IPS-NIHi7 (cell line): Measurements from ENCODE around the gene F2R.
"Not testable (repeated sequence)": the region's sequence is repeated elsewhere in the genome, so short reads cannot be mapped to it uniquely, and the experiment has no call there.

Experiments used
- DNase-seq: peaks from one replicate; pipeline ENCODE4 v3.0.0; 2012; ENCODE audit warnings: mixed read lengths; ENCODE audit errors: extremely low spot score

F2R gene

DNA sequence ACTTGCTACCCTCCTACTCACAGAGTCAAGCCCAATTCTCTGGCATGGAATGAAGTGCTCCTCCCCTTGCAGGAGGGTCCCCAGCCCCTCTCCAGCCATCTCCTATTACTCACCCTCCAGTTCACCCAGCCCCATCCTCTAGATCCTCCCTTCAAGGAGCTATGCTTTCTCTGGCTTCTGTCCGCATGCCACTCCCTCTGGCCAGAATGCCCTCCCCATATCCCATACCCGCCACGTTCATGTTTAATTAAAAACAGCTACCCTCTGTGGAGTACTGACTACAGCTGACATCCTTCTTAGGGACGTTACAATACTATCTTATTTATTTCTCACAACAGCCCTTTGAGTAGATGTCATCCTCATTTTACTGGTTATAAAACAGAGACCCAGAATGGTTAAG is 3.0 kb downstream of the F2R start:
- DNase-seq: no peak

GRCh38 chr5:76720988-76721569 is 5.2 kb downstream of the F2R start:
- DNase-seq: no peak

DNA sequence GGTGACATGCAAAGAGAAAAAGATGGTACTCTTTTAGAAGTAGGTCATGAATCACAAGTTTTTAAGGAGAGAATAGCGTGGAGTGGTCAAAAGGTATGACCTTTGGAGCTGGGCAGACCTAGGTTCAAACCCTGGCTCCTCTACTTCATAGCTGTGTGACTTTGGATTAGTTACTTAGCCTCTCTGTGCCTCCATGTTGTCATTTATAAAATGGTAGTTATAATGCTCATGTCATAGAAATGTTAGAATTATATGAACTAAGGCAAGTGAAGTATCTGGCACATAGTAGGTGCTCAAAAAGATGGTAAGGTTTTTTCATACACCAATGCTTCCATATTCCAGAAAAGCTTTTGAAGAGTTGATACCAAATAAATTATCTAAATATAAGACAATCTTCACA is 7.3 kb downstream of the F2R start:
- no peak for DNase-seq

DNA sequence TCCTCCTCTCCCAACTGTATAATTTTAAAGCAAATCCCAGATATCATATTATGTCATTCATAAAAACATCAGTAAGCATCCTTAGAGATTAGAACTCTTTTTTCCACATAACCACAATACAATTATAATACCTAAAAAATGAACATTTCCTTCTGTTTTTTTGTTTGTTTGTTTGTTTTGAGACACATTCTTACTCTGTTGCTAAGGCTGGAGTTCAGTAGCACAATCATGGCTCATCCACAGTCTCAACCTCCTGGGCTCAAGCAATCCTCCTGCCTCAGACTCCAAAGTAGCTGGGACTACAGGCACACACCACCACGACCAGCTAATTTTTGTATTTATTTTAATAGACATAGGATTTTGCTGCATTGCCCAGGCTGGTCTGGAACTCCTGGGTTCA is 8.0 kb downstream of the F2R start:
- DNase-seq: no peak

DNA sequence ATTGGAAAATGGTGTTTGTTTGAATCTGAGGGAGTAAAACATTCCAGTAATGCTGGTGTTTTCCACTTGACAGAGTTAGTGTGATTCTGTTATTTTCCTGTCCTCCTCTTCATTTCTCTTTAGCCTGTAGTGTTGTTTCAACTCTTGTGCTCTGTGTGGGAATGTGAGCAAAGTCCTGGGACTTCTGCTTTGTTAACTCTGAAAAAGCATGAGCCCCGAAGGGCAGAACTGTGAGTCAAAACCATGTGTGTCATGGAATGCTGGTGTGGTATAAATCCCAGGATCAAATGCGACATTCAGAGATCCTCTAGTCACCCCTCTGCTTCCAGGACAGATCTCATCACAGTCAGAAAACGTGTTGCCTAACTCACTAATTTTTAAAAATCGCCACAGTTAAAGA is 8.9 kb downstream of the F2R start:
- no peak for DNase-seq

GRCh38 chr5:76728965-76729364 is 13.0 kb downstream of the F2R start:
- no peak for DNase-seq

DNA sequence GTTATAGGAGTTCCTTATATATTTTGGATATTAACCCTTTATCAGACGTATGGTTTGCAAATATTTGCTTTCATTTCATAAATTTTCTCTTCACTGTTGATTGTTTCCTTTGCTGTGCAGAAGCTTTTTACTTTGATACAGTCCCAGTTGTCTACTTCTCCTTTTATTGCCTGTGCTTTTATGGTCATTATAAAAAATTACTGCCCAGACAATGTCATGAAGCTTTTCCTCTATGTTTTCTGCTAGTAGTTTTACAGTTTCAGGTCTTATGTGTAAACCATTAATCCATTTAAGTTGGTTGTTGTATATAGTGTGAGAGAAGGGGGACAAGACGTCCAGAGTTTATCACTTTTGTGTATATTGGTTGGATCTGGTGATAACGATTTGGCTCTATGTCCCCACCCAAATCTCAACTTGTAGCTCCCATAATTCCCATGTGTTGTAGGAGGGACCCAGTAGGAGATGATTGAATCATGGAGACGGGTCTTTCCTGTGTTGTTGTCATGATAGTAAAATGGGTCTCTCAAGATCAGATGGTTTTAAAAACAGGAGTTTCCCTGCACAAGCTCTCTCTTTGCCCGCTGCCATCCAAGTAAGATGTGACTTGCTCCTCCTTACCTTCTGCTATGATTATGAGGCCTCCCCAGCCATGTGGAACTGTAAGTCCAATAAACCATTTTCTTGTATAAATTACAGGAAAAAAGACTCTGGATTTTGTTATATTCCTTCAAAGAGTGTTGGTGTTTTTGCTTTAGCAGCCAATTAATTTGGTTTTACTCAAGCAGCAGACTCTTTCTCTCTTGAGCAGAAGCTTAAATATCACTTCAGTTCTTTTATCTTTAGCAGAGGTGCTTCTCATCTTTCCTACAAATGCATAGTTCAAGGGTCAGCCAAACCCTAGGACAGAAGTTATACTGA is 13.7 kb downstream of the F2R start:
- DNase-seq: no peak

DNA sequence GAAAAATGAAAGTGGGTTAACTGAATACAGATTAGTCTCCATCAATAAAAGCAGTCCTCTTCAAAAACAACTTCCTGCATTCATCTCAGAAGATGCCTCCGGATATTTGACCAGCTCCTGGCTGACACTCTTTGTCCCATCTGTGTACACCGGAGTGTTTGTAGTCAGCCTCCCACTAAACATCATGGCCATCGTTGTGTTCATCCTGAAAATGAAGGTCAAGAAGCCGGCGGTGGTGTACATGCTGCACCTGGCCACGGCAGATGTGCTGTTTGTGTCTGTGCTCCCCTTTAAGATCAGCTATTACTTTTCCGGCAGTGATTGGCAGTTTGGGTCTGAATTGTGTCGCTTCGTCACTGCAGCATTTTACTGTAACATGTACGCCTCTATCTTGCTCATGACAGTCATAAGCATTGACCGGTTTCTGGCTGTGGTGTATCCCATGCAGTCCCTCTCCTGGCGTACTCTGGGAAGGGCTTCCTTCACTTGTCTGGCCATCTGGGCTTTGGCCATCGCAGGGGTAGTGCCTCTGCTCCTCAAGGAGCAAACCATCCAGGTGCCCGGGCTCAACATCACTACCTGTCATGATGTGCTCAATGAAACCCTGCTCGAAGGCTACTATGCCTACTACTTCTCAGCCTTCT is 16.6 kb downstream of the F2R start:
- DNase-seq: no peak

DNA sequence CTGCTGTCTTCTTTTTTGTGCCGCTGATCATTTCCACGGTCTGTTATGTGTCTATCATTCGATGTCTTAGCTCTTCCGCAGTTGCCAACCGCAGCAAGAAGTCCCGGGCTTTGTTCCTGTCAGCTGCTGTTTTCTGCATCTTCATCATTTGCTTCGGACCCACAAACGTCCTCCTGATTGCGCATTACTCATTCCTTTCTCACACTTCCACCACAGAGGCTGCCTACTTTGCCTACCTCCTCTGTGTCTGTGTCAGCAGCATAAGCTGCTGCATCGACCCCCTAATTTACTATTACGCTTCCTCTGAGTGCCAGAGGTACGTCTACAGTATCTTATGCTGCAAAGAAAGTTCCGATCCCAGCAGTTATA is 17.1 kb downstream of the F2R start:
- no peak for DNase-seq

- DNase-seq: no peak
These were observed 20.0 kb downstream of the F2R start for GRCh38 chr5:76735762-76736545.

- no peak for DNase-seq
These were observed 21.0 kb downstream of the F2R start for GRCh38 chr5:76736679-76737556.

DNA sequence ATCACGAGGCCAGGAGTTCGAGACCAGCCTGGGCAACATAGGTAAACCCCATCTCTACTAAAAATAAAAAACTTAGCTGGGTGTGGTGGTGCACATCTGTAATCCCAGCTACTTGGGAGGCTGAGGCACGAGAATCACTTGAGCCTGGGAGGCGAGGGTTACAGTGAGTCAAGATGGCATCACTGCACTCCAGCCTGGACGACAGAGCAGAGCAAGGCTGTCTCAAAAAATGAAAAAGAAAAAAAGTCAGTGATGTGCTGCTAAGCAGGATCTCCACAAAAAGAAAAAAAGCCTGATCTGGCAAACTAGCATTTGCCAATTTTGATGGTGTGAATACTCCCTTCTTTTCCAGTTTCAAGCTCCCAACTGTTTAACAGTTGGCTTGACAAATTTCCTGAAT is 21.9 kb downstream of the F2R start:
- no peak for DNase-seq

DNA sequence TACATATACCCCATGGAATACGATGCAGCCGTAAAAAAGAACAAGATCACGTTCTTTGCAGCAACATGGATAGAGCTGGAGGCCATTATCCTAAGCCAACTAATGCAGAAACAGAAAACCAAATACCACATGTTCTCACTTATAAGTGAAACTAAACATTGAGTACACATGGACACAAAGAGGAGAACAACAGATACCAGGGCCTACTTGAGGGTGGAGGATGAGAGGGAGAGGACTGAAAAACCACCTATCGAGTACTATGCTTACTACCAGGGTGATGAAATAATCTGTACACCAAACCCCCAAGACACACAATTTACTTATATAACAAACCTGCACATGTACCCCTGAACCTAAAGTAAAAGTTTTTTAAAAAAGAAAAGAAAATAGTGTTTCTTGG is 25.6 kb downstream of the F2R start:
- DNase-seq: not testable (repeated sequence)

DNA sequence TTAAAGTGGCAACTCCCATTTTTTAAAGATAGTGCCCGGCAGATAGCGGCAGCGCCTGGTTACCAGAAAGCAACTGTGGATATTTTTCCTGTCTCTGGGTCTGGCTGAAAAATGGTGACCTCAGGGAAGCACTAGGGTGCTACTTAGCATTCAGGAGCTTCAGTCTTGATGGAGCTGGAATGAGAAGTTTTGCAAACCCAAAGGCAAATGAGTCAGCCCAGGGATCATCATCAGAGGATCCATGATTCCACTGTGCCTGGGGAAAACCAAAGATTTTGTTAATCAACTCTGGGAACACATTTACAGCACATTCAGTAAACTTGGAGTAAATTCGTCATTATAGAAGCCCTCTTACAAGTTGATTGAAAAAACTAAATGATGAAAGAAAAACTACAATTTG is 26.7 kb downstream of the F2R start:
- DNase-seq: no peak

GRCh38 chr5:76744632-76745031 is 28.7 kb downstream of the F2R start:
- DNase-seq: no peak

DNA sequence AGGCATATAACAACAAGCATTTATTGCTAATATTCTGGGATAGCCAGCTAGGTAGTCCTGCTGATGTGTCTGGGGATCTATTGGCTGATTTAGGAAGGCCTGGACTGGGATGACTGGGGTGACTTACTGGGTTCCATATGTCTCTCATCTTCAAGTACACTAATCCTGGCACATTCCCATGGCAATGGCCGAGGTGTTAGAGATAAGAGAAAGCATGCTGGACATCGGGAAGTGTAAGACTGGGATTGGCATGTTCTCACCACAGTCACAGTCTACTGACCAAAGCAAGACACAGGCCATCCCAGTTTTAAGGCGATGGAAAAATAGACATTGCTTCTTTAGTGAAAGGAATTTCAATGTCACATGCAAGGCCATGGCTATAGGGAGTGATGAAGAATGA is 29.7 kb downstream of the F2R start:
- no peak for DNase-seq

DNA sequence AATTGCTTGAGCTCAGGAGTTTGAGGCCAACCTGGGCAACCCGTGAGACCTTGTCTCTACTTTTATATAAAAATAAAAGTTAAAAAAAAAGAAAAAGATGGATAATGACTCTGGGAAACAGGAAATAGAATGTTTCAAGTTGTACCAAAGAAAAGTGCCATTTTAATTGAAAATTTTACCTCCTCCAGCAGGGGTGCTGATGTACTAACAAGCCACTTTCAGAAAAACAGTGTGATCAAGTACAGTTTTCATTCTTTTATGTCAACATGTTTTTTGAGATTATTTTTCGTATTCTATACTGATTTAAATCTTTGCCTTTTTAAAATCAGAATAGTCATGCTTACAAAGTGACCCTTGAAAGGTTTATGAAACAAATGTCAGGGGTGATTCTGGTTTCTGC is 30.8 kb downstream of the F2R start:
- no peak for DNase-seq

DNA sequence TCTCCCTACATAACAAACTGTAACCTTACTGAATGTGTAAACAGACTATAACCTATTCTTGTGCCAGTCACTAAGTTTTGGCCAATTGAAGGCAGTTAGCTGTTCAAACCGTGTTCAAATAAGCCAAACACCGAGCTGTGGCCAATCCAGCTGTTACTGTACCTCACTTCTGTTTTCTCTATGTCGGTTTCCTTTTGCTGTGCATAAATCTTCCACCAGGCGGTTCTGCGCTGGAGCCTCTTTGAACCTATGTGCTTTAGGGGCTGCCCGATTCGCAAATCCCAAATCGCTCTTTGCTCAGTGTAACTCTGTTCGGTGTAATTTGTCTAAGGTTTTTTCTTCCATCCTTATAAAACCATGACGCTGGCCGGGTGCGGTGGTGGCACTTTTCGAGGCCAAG is 31.8 kb downstream of the F2R start:
- no peak for DNase-seq

- DNase-seq: no peak
These were observed 35.4 kb downstream of the F2R start for GRCh38 chr5:76751291-76751690.

DNA sequence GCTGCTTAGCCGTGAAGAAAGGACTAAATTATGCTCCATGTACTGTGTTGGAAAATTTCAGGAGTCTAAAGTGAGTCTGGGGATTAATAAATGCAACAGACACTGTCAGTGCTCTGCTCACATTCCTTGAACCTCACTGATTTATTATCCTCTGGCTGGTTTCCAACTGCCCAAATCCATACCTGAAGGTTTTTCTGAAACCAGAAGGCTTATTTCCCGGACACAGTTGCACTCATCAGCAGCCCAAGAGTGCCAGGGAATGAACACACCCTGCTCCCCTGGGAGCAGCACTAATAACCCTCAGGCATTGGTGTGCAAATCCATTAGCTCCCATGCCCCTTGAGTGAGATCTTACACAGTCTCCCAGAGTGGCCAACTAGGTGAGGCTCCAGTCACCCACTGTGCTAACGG is 38.7 kb downstream of the F2R start:
- DNase-seq: no peak
